Measurements from ENCODE around the gene ZNF521.

GRCh38 chr18:25322806-25323205 lies 29.2 kb downstream of the ZNF521 start:
- TF ChIP-seq POLR2A (IDR thresholded peaks at IDR 0.05; ENCODE audit: low read depth, low read length) (no peak), RAD21 (IDR thresholded peaks at IDR 0.05; ENCODE audit: insufficient read depth, low read depth, low read length) (no peak), CTCF (IDR thresholded peaks at IDR 0.05 in 2 of 3, conservative IDR thresholded peaks at IDR 0.05 in 1 of 3; ENCODE audit: control insufficient read depth in 2 of 3, extremely low read depth in 1 of 3, insufficient read depth in 1 of 3, low read depth in 3 of 3, low read length in 3 of 3) (no peak), ATF2 (IDR thresholded peaks at IDR 0.05; ENCODE audit: low read length) (no peak), CHD2 (IDR thresholded peaks at IDR 0.05; ENCODE audit: borderline replicate concordance, low read depth, low read length) (no peak), ZNF217 (IDR thresholded peaks at IDR 0.05) (no peak), YY1 (IDR thresholded peaks at IDR 0.05; ENCODE audit: low read depth, low read length) (no peak), POLR2AphosphoS5 (IDR thresholded peaks at IDR 0.05; ENCODE audit: low read length) (no peak), IKZF1 (conservative IDR thresholded peaks at IDR 0.05) (no peak), EGR1 (IDR thresholded peaks at IDR 0.05; ENCODE audit: borderline replicate concordance in 1 of 2, low read depth in 2 of 2, low read length in 2 of 2) (no peak), MLLT1 (IDR thresholded peaks at IDR 0.05) (no peak), KDM1A (IDR thresholded peaks at IDR 0.05; ENCODE audit: borderline replicate concordance) (no peak), TAF1 (IDR thresholded peaks at IDR 0.05; ENCODE audit: borderline replicate concordance, low read depth, low read length) (no peak)
